MCF 10A (cell line): ENCODE measurements around the gene RABL6. TPM values are rescaled to one million over a fixed set of nuclear protein-coding genes. Genes with fewer than 3 reads are reported as not detected.

Experiments used
- BruUV-seq: library from RNA; stranded (reverse); fragments of 400-500 nt; replicated peaks from 2 replicates; lab custom pipeline; 2021; lab: Mats Ljungman, UMichigan
- CTCF ChIA-PET: fragments of 300-600 bp; sonication (Branson Sonifier 250); formaldehyde crosslinking; extraction: SDS; loops from one replicate; lab custom pipeline; 2021; ENCODE audit warnings: antibody characterized with exemption, inconsistent platforms; lab: Yijun Ruan, JAX
- POLR2A ChIA-PET: fragments of 300-600, 350-650 bp; sonication (Branson Sonifier 250); formaldehyde crosslinking; extraction: SDS; loops from one replicate; lab custom pipeline; 2020; ENCODE audit warnings: antibody characterized with exemption, inconsistent platforms; lab: Yijun Ruan, JAX
- DNase-seq: peaks from one replicate; pipeline ENCODE4 v3.0.0-alpha.2; 2018; ENCODE audit not compliant: unreplicated experiment
- H3K27ac Mint-ChIP-seq: one replicate; pipeline ENCODE4 v1.8.0; 2022; ENCODE audit warnings: mild to moderate bottlenecking, low read depth, mixed read lengths; ENCODE audit not compliant: unreplicated experiment
- H3K27me3 Mint-ChIP-seq: one replicate; pipeline ENCODE4 v1.8.0; 2022; ENCODE audit warnings: mixed read lengths; ENCODE audit not compliant: insufficient read depth, unreplicated experiment
- H3K36me3 Mint-ChIP-seq: one replicate; pipeline ENCODE4 v1.8.0; 2022; ENCODE audit warnings: mild to moderate bottlenecking, moderate library complexity, mixed read lengths; ENCODE audit not compliant: insufficient read depth, unreplicated experiment
- H3K4me1 Mint-ChIP-seq: one replicate; pipeline ENCODE4 v1.8.0; 2022; ENCODE audit warnings: mixed read lengths; ENCODE audit not compliant: insufficient read depth, unreplicated experiment
- H3K4me3 Mint-ChIP-seq: one replicate; pipeline ENCODE4 v1.8.0; 2022; ENCODE audit warnings: mild to moderate bottlenecking, moderate library complexity, mixed read lengths; ENCODE audit not compliant: unreplicated experiment
- H3K9me3 Mint-ChIP-seq: one replicate; pipeline ENCODE4 v1.8.0; 2022; ENCODE audit warnings: mixed read lengths; ENCODE audit not compliant: unreplicated experiment
- intact Hi-C: fragments of 100-400 bp; cut with micrococcal nuclease; formaldehyde crosslinking; loops from 2 replicates; pipeline ENCODE4 v1.14.1; 2022
- total RNA-seq: library from RNA; stranded (reverse); gene quantifications from 2 replicates; pipeline ENCODE4 v1.2.3, GENCODE V29; 2022
- TF ChIP-seq, protein P1 (sequence below): fragments of 200-600 bp; IDR thresholded peaks from one replicate; pipeline ENCODE4 v1.8.0; 2022; ENCODE audit warnings: antibody characterized with exemption, mild to moderate bottlenecking; ENCODE audit not compliant: unreplicated experiment

The RABL6 gene
- total RNA-seq, 1 experiment from 2014 or later, result 77.8 TPM

DNA sequence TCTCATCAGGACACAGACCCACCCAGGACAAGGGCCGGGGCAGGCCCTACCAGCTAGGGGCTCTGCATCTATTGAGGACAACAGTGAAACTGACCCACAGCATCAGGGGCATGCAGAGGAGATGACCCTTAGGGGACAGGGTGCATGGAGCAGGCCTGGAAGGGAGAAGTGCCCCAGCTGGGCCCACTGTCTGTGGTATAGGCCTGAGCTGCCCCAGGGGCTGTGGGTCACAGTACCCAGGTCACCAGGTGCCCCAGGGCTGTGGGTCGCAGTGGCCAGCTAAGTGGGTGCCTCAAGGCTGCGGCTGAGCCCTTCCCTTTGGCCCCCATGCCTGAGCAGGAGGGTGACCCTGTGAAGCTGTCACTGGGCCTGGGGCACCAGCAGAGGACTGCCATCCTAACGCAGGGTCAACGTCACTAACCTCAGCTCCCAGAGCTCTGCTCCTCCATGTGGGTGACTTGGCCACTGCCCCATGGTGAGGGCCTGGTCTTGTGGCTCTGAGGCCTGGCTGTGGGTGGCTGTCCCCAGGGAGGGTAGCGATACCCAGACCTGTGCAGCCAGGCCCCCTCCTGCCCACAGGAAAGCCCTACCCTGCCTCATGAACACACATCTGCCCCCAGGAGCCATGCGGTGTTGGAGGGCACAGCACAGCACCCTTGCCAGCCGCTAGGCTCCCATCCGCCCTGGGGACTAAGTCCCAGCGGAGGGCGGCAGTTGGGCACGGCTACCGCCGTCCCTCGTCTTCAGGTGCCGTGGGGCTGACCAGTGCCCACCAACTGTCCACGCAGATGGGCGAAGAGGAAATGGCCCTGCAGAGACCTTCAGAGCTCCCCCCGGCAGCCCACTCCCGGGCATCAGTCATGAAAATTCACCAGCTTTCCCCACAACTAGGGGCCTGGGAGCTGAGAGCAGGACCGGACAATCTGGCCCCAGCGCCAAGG lies 53.5 kb downstream of the RABL6 start:
- no TSS peak for BruUV-seq
- no peak overlapping the region for H3K4me3 Mint-ChIP-seq
- CTCF ChIA-PET, result interaction anchor here (0.6 kb wide), 1 partner anchor 73 kb away, joined by 4 read pairs; no protein-coding TSS in a partner anchor

DNA sequence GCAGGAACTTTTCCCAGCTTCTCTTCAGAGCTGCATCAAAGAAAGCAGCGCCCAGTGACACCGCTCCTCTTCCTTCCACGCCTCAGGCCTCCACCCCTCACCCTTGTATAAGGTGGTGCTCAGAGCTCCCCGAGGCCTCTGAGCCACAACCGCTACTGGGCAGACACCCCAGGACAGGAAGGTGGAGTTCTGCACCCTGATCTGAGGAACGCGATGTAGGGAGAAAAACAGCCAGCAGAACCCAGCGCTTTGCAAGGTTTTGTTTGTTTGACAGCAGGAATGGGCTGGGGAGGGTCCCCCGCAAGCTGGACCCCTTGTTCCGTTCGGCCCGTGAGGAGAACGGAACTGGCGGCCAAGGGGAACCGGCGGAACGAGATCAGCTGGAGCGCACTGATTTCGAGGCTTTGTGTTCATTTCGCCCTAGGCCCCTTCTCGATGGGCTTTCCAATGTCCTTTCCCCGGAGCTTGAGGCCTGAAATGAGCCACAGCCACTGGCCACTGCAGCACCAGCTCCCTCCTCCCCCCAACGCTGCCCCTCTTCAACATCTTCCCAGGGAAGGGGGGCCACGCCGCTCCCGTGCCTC lies 54.2 kb downstream of the RABL6 start:
- no peaks in the 10 kb centered on the region for H3K9me3 Mint-ChIP-seq
- ChIA-PET CTCF (interaction anchor here (0.6 kb wide), 1 partner anchor 74 kb away, joined by 4 read pairs; no protein-coding TSS in a partner anchor), POLR2A (interaction anchor here (0.7 to 2.3 kb wide), 4 partner anchors 12 to 361 kb away, joined by 3 to 7 read pairs (median 3); no protein-coding TSS in a partner anchor)
- intact Hi-C loops, result no loop called here
- H3K27me3 Mint-ChIP-seq, result no peaks in the 10 kb centered on the region
- H3K4me3 Mint-ChIP-seq, result no peak overlapping the region
- no TSS peak for BruUV-seq
- peaks cover 6% of the 10 kb centered on the region for H3K4me1 Mint-ChIP-seq
- TF ChIP-seq, protein P1, sequence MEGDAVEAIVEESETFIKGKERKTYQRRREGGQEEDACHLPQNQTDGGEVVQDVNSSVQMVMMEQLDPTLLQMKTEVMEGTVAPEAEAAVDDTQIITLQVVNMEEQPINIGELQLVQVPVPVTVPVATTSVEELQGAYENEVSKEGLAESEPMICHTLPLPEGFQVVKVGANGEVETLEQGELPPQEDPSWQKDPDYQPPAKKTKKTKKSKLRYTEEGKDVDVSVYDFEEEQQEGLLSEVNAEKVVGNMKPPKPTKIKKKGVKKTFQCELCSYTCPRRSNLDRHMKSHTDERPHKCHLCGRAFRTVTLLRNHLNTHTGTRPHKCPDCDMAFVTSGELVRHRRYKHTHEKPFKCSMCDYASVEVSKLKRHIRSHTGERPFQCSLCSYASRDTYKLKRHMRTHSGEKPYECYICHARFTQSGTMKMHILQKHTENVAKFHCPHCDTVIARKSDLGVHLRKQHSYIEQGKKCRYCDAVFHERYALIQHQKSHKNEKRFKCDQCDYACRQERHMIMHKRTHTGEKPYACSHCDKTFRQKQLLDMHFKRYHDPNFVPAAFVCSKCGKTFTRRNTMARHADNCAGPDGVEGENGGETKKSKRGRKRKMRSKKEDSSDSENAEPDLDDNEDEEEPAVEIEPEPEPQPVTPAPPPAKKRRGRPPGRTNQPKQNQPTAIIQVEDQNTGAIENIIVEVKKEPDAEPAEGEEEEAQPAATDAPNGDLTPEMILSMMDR, result no peak
- H3K27ac Mint-ChIP-seq, result no peak overlapping the region
- DNase-seq, result no peak
- H3K36me3 Mint-ChIP-seq, result peaks cover 36% of the 10 kb centered on the region

More for the DNA sequence above, 53.5 kb downstream of the RABL6 start:
- no peaks in the 10 kb centered on the region for H3K27me3 Mint-ChIP-seq
- H3K4me1 Mint-ChIP-seq, result peaks cover 6% of the 10 kb centered on the region
- H3K27ac Mint-ChIP-seq, result no peak overlapping the region
- H3K36me3 Mint-ChIP-seq, result peaks cover 34% of the 10 kb centered on the region
- no peak for DNase-seq
- POLR2A ChIA-PET, result interaction anchor here (0.7 to 2.3 kb wide), 6 partner anchors 11 to 362 kb away, joined by 3 to 7 read pairs (median 4); no protein-coding TSS in a partner anchor
- TF ChIP-seq, protein P1, result no peak
- H3K9me3 Mint-ChIP-seq, result no peaks in the 10 kb centered on the region
- intact Hi-C loops, result no loop called here

DNA sequence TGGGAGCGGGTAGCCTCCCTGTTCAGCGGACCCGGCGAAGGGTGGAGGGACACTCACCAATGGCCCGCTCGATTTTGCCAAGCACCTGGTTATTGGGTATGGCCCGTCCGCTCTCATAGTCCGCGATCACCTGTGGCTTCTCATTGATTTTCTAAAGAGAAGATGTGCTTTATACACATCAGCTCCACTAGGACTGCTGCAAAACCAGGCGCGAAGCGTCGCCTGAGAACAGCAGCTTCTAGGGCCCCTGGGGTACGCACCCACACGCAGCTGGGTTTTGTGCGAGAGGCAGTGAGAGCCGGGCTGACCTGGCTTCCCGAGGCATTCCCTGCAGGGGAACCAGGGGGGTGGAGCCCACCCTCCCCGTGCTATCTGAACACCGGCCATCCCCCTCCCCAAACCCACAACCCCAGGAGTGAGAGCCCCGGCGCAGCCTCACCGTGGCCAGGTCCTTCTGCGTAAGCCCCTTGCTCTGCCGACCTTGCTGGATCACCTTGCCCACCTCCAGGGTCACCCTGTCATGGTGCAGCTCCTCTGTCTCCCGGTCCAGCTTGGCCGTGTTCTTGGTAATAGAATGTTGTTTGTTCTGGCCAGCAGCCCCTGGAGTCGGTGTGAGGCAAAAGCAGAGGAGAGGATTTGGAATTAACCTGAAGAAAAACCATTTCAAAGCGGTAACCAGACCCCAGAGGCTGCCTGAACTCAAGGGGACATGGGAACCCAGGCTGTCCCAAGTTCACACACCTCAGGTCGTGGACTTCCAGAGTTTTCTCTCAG lies 55.3 kb downstream of the RABL6 start:
- no TSS peak for BruUV-seq
- H3K9me3 Mint-ChIP-seq, result no peaks in the 10 kb centered on the region
- DNase-seq, result no peak
- CTCF ChIA-PET, result interaction anchor here (0.6 kb wide), 1 partner anchor 9 kb away, joined by 3 read pairs; no protein-coding TSS in a partner anchor
- no peak overlapping the region for H3K27ac Mint-ChIP-seq
- no peaks in the 10 kb centered on the region for H3K27me3 Mint-ChIP-seq
- no peak overlapping the region for H3K4me3 Mint-ChIP-seq
- POLR2A ChIA-PET, result no interaction called here
- peaks cover 36% of the 10 kb centered on the region for H3K36me3 Mint-ChIP-seq
- H3K4me1 Mint-ChIP-seq, result peaks cover 6% of the 10 kb centered on the region
- TF ChIP-seq, protein P1, result no peak
- intact Hi-C loops, result no loop called here
